Measurements from ENCODE around the gene KCNQ1. TPM values are rescaled to one million over a fixed set of nuclear protein-coding genes. Genes with fewer than 3 reads are reported as not detected.

The KCNQ1 gene
- total and polyA plus RNA-seq, 4 donors: 15.4 to 41.7 (median 26.2) TPM

GRCh38 chr11:2881076-2881980 lies 436.5 kb downstream of the KCNQ1 start:
- 88 to 92% methylated on average over 19 of the region's 19 CpGs for WGBS, 2 donors
- Histone ChIP-seq H3K27me3 (ENCODE audit: control insufficient read depth in 3 of 3, insufficient read depth in 3 of 3, low read length in 2 of 3) (no peaks in the 10 kb centered on the region), H3K9me3 (ENCODE audit: control insufficient read depth in 4 of 4, insufficient read depth in 3 of 4, low read length in 3 of 4) (peaks cover 0 to 6% (median 0%) of the 10 kb centered on the region in 4 donors), H3K4me1 (ENCODE audit: control insufficient read depth in 5 of 5, insufficient read depth in 5 of 5, low read length in 5 of 5) (peaks cover 0 to 40% (median 14%) of the 10 kb centered on the region in 5 donors), H3K27ac (ENCODE audit: low read depth in 1 of 2, low read length in 1 of 2) (no peak overlapping the region), H3K4me3 (no peak overlapping the region), H3K36me3 (ENCODE audit: control insufficient read depth in 4 of 4, insufficient read depth in 4 of 4, low read length in 4 of 4) (peaks cover 0 to 17% (median 4%) of the 10 kb centered on the region in 4 donors), H3K9ac (ENCODE audit: insufficient read depth in 1 of 2, low read length in 2 of 2) (no peak overlapping the region)
- DNase-seq (no peak), ATAC-seq (ENCODE audit: insufficient read depth, low FRiP score) (no peak)
- no peak for TF ChIP-seq CTCF (IDR thresholded peaks at IDR 0.05; ENCODE audit: control extremely low read depth, extremely low read depth)

GRCh38 chr11:2881981-2882375 lies 437.2 kb downstream of the KCNQ1 start:
- no peaks in the 10 kb centered on the region for H3K27me3 ChIP-seq (ENCODE audit: control insufficient read depth in 3 of 3, insufficient read depth in 3 of 3, low read length in 2 of 3)
- ATAC-seq (ENCODE audit: insufficient read depth, low FRiP score): no peak
- H3K9me3 ChIP-seq (ENCODE audit: control insufficient read depth in 4 of 4, insufficient read depth in 3 of 4, low read length in 3 of 4): peaks cover 0 to 3% (median 0%) of the 10 kb centered on the region in 4 donors
- DNase-seq: no peak
- WGBS, 2 donors: 68 to 71% methylated on average over 12 of the region's 12 CpGs
- H3K4me3 ChIP-seq: no peak overlapping the region
- H3K9ac ChIP-seq (ENCODE audit: insufficient read depth in 1 of 2, low read length in 2 of 2): no peak overlapping the region
- TF ChIP-seq CTCF (IDR thresholded peaks at IDR 0.05; ENCODE audit: control extremely low read depth, extremely low read depth): no peak
- no peak overlapping the region for H3K27ac ChIP-seq (ENCODE audit: low read depth in 1 of 2, low read length in 1 of 2)
- peaks cover 0 to 17% (median 4%) of the 10 kb centered on the region in 4 donors for H3K36me3 ChIP-seq (ENCODE audit: control insufficient read depth in 4 of 4, insufficient read depth in 4 of 4, low read length in 4 of 4)
- peaks cover 0 to 46% (median 14%) of the 10 kb centered on the region in 5 donors for H3K4me1 ChIP-seq (ENCODE audit: control insufficient read depth in 5 of 5, insufficient read depth in 5 of 5, low read length in 5 of 5)

- peaks cover 0 to 3% (median 0%) of the 10 kb centered on the region in 4 donors for H3K9me3 ChIP-seq (ENCODE audit: control insufficient read depth in 4 of 4, insufficient read depth in 3 of 4, low read length in 3 of 4)
- no peak for ATAC-seq (ENCODE audit: insufficient read depth, low FRiP score)
- DNase-seq: no peak
- H3K27ac ChIP-seq (ENCODE audit: low read depth in 1 of 2, low read length in 1 of 2): peak overlapping the region in 1 of 2 donors; percentile 15
- no peaks in the 10 kb centered on the region for H3K27me3 ChIP-seq (ENCODE audit: control insufficient read depth in 3 of 3, insufficient read depth in 3 of 3, low read length in 2 of 3)
- peaks cover 0 to 17% (median 4%) of the 10 kb centered on the region in 4 donors for H3K36me3 ChIP-seq (ENCODE audit: control insufficient read depth in 4 of 4, insufficient read depth in 4 of 4, low read length in 4 of 4)
- H3K4me1 ChIP-seq (ENCODE audit: control insufficient read depth in 5 of 5, insufficient read depth in 5 of 5, low read length in 5 of 5): peaks cover 0 to 49% (median 12%) of the 10 kb centered on the region in 5 donors
- 81 to 86% methylated on average over 11 of the region's 11 CpGs for WGBS, 2 donors
- TF ChIP-seq CTCF (IDR thresholded peaks at IDR 0.05; ENCODE audit: control extremely low read depth, extremely low read depth): no peak
- peak overlapping the region in 1 of 2 donors; percentile 5 for H3K9ac ChIP-seq (ENCODE audit: insufficient read depth in 1 of 2, low read length in 2 of 2)
- peak overlapping the region; percentile 8 for H3K4me3 ChIP-seq
Measured at GRCh38 chr11:2882396-2883110, 437.7 kb downstream of the KCNQ1 start.
